ENCODE data around the gene HSPA9.

DNA sequence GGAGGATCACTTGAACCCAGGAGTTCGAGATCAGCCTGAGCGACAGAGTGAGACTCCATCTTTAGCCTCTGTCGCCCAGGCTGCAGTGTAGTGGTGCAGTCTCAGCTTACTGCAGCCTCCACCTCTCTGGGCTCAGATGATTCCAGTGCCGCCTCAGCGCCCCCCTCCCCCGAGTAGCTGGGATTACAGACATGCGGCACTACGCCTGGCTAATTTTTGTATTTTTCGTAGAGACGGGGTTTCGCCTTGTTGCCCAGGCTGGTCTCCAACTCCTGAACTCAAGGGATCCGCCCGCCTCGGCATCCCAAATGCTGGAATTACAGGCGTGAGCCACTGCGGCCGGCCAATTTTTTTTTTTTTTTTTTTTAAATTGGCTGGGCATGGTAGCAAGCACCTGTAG, 2.3 kb upstream of the HSPA9 start:
- TF ChIP-seq POLR2AphosphoS5 (IDR thresholded peaks at IDR 0.05) (no peak), POLR2A (IDR thresholded peaks at IDR 0.05) (no peak), EP300 (IDR thresholded peaks at IDR 0.05; ENCODE audit: low read depth) (no peak)
- TF ChIP-seq, protein P1, sequence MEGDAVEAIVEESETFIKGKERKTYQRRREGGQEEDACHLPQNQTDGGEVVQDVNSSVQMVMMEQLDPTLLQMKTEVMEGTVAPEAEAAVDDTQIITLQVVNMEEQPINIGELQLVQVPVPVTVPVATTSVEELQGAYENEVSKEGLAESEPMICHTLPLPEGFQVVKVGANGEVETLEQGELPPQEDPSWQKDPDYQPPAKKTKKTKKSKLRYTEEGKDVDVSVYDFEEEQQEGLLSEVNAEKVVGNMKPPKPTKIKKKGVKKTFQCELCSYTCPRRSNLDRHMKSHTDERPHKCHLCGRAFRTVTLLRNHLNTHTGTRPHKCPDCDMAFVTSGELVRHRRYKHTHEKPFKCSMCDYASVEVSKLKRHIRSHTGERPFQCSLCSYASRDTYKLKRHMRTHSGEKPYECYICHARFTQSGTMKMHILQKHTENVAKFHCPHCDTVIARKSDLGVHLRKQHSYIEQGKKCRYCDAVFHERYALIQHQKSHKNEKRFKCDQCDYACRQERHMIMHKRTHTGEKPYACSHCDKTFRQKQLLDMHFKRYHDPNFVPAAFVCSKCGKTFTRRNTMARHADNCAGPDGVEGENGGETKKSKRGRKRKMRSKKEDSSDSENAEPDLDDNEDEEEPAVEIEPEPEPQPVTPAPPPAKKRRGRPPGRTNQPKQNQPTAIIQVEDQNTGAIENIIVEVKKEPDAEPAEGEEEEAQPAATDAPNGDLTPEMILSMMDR (IDR thresholded peaks at IDR 0.05), result no peak

Data from transverse colon (tissue), 4 donors.